GM11168 (cell line): ENCODE measurements around the gene ADAMTS7.
"Not testable (repeated sequence)": the region's sequence is repeated elsewhere in the genome, so short reads cannot be mapped to it uniquely, and the experiment has no call there.

ENCODE experiments used
- in situ Hi-C: fragments of 300-500 bp; cut with MboI; formaldehyde crosslinking; loops from one replicate; pipeline ENCODE4 v1.12.0; 2022; ENCODE audit warnings: low sequenced_read_pairs; ENCODE audit not compliant: unreplicated experiment

The ADAMTS7 gene

GRCh38 chr15:78789615-78790014 lies 21.6 kb downstream of the ADAMTS7 start:
- in situ Hi-C loops, result no loop called here

DNA sequence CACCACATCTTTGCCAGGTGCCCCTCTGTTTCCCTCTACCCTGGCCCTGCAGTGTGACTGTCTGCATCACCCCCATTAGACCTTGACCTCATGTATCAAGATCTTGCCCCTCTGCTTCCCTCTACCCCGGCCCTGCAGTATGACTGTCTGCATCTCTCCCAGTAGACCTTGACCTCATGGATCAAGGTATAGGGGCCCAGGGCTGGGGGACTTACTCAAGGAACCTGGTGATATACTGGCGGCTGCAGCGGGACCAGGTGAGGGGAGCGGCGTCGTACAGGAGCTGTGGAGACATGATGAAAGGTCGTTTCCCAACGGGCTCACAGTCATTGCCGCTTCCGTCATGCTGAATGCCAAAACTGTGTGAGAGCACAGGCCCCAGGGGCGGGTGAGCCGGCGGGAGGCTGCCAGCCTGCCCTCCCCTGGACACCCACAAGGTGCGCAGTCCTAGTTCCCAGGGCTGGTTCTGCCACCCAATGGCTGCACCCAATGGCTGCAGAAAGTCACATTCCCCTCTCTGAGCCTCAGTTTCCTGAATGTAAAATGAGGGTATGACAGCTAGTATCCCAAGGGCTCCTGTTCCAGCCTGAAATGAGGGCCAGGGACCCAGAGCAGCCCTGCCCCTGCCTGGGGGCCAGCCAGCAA lies 23.1 kb downstream of the ADAMTS7 start:
- in situ Hi-C loops, result no loop called here

- in situ Hi-C loops, result loop anchor here (5.0 kb wide), 1 partner anchor 810 kb away; no protein-coding TSS in a partner anchor
These were observed 28.9 kb downstream of the ADAMTS7 start for GRCh38 chr15:78782402-78782801.

DNA sequence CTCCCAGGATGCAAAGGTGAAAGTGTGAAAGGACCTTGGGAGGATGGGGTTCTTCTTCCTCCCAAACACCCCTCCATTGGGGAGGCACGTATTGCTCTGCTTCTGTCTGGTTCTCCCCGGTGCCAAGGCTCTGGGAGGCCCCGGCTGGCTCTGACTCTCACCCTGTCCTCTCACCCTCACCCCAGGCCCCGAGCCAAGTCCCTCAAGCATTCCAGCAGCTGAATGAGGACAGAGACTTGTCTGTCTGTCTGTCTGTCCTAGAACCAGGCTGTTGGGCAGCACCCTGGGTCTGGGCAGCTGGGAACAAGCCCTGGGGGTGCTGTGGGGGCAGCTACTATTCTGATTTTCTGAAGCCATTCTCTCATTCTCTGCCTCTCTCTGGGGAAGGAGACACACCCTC lies 29.9 kb downstream of the ADAMTS7 start:
- in situ Hi-C loops, result loop anchor here (5.0 kb wide), 1 partner anchor 809 kb away; no protein-coding TSS in a partner anchor

DNA sequence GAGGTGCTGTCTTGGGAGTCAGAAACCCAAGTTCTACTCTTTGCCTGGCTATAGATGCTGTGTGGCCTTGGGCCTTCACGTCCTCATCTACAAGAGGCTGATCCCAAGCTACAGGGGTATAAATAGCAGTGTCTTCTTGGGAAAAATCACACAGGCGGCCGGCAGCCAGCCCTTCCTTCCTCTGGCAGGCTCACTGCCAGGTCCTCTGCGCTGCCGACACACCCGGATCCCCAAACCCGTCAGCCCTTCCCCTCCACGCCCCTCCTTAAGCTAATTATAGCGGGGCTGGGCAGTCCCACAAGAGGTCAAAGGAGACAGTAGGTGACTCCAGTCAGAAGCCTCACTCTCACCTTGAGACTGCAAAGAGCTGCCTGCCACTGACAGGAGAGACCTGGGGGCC lies 31.3 kb downstream of the ADAMTS7 start:
- in situ Hi-C loops, result loop anchor here (5.0 kb wide), 1 partner anchor 808 kb away; no protein-coding TSS in a partner anchor

GRCh38 chr15:78779176-78779785 lies 32.0 kb downstream of the ADAMTS7 start:
- in situ Hi-C loops, result not testable (repeated sequence)

- in situ Hi-C loops, result no loop called here
These were observed 32.8 kb downstream of the ADAMTS7 start for GRCh38 chr15:78778422-78778821.

DNA sequence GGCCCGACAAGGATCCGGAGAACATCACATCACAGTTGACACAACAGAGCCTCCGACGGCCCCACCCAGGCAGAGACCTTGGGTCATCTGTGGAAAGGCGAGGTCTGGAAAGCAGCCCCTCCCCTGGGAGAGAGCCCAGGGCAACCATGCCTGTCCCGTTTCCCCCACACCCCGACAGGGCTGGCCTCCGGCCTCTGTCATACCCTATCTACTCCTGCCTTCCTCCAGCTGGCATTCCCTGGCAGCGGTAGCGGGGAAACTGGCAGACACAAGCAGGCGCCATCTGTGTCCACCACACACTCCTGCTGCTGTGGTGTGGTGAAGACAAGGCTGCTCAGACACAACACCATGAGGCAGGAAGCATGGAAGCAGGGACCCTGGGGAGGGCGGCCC lies 33.3 kb downstream of the ADAMTS7 start:
- in situ Hi-C loops, result not testable (repeated sequence)

DNA sequence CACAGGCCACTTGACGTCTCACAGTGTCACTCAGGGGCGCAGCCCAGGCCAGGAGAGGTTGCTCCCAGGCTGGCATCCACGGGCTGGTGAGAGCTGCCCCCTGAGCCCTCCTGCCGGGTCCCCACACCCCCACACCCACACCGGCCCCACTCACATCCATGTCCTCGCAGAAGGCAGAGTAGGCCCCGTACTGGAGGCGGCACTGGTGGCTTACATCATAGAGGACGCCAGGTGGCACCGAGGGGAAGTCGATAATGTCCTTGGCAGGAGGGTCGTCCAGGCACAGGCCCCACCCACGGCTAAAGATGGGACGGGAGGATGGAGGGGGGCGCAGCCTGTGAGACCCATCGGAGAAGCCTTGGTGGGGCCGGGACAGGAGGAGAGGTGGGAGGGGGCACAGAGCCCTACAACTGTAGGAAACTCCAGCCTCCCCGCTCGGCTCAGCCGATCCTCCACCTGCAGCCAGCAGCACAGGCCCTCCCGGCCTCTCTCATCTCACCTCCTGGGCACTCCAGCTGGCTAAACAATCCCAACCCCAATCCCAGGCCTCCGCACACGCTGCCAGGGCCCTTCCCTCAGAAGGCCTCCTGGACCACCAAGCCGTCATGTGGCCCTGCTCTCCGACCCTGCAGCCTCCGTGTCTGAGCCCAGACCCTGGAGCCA lies 33.8 kb downstream of the ADAMTS7 start:
- in situ Hi-C loops, result not testable (repeated sequence)

- in situ Hi-C loops, result not testable (repeated sequence)
These were observed 35.0 kb downstream of the ADAMTS7 start for GRCh38 chr15:78776046-78776925.

GRCh38 chr15:78775472-78775871 lies 35.8 kb downstream of the ADAMTS7 start:
- in situ Hi-C loops, result no loop called here

GRCh38 chr15:78774451-78774990 lies 36.7 kb downstream of the ADAMTS7 start:
- in situ Hi-C loops, result loop anchor here (25.0 kb wide), 1 partner anchor 213 kb away; no protein-coding TSS in a partner anchor

GRCh38 chr15:78773765-78774450 lies 37.4 kb downstream of the ADAMTS7 start:
- in situ Hi-C loops, result loop anchor here (25.0 kb wide), 1 partner anchor 213 kb away; no protein-coding TSS in a partner anchor

DNA sequence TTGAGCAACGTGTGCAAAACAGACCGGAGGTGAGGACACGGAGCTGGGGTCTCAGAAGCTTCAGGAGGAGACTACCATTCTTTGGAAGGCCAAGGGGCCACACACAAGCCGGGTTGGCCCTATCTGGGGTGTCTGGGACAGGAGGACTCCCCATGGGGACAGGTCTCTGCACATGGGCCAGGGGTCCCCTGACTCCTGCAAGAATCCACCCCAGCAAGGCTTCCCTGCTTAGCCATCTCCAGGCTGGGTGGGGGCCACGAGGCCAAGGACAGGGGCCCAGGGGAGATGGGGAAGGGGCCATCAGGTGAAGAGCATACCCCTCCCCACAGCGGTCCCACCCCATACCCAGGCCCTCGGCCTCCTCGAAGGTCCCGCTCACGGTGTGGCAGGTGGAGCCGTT lies 38.5 kb downstream of the ADAMTS7 start:
- in situ Hi-C loops, result loop anchor here (25.0 kb wide), 1 partner anchor 215 kb away; no protein-coding TSS in a partner anchor

DNA sequence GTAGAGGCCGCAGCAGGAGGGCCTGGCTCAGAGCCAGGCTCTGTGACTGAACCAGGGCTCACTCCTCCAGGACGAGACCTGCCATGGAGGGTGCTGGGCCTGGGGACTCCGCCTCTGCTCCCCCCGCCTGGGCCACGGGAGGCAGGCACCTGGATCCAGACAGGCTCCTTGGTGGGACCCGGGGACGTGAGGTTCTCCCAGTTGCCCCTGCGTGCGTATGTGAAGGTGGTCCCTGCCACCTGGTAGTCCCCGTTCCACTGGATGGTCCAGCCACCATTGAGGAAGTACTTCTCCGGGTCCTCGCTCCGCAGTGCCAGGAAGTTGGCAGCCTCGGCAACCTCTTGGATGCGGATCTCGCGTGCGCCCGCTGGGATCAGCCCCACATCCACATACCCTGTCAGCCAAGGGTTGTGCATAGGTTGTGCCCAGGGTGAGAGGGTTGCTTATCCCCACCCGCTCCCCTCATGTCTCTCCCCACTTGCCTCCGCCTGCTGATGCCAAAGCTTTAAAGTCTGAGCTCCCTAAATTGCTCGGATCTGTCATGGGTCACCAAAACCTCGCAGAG lies 39.7 kb downstream of the ADAMTS7 start:
- in situ Hi-C loops, result loop anchor here (25.0 kb wide), 1 partner anchor 216 kb away; no protein-coding TSS in a partner anchor

DNA sequence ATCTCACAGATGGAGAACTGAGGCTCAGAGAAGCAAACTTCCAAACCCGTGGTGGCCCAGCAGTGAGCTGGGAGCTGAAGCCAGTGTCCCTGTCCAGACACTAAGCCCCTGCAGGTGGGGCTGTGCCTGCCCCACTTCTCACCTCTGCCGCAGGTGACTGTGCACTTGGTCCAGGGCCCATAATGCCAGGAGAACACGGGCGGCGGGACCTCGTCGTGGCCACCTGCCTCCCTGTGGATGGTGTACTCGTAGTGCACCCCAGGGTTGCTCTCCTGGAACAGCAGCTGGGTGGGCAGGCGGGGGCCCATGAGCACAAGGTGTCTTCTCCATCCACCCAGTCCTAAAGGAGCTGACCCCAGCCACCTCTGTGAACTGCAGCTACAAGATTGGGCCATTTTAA lies 40.2 kb downstream of the ADAMTS7 start:
- in situ Hi-C loops, result loop anchor here (25.0 kb wide), 1 partner anchor 216 kb away; no protein-coding TSS in a partner anchor

GRCh38 chr15:78769473-78770225 lies 41.6 kb downstream of the ADAMTS7 start:
- in situ Hi-C loops, result loop anchor here (25.0 kb wide), 1 partner anchor 218 kb away; no protein-coding TSS in a partner anchor
